SK-N-SH (cell line): ENCODE measurements around the gene PRM1.
"Not testable (repeated sequence)": the region's sequence is repeated elsewhere in the genome, so short reads cannot be mapped to it uniquely, and the experiment has no call there.

Experiments used
- CTCF ChIP-seq: fragments of 200-600 bp; sonication (generic); IDR thresholded peaks from 2 replicates; pipeline ENCODE4 v1.6.1; 2017; ENCODE audit warnings: antibody characterized with exemption, mild to moderate bottlenecking, moderate library complexity
- EP300 ChIP-seq, 2 experiments: IDR thresholded peaks; 2 replicates each; pipeline versions ENCODE4 v1.4.0 to v1.6.1; 2012; ENCODE audit warnings: borderline replicate concordance in 1 of 2, low read depth in 1 of 2, low read length in 1 of 2
- FOXJ3 ChIP-seq: sonication (generic); formaldehyde crosslinking; IDR thresholded peaks from 2 replicates; pipeline ENCODE4 v1.5.1; 2020; ENCODE audit warnings: mild to moderate bottlenecking, missing genetic modification reagents
- FOXM1 ChIP-seq: IDR thresholded peaks from 2 replicates; pipeline ENCODE4 v1.4.0; 2012; ENCODE audit warnings: low read depth, mild to moderate bottlenecking
- JUND ChIP-seq: IDR thresholded peaks from 2 replicates; pipeline ENCODE4 v1.4.0; 2012
- POLR2AphosphoS5 ChIP-seq: IDR thresholded peaks from 2 replicates; pipeline ENCODE4 v1.6.1; 2012; ENCODE audit warnings: low read depth, low read length
- TCF12 ChIP-seq: IDR thresholded peaks from 2 replicates; pipeline ENCODE4 v1.4.0; 2012
- TEAD4 ChIP-seq: IDR thresholded peaks from 2 replicates; pipeline ENCODE4 v1.4.0; 2012; ENCODE audit warnings: mild to moderate bottlenecking, borderline replicate concordance; ENCODE audit not compliant: insufficient read depth

- not testable (repeated sequence) for TF ChIP-seq FOXJ3 (CRISPR knock-in tag); JUND; TEAD4; CTCF; EP300 (IDR thresholded peaks at IDR 0.05; ENCODE audit: borderline replicate concordance in 1 of 2, low read depth in 1 of 2, low read length in 1 of 2); POLR2AphosphoS5; FOXM1; TCF12
These were observed 17.9 kb upstream of the PRM1 start for GRCh38 chr16:11298950-11299547.
